GM10248 (cell line): Measurements from ENCODE around the gene BEND6.

Experiments used
- CTCF ChIA-PET: fragments of 300-600 bp; sonication (Branson Sonifier 250); formaldehyde crosslinking; extraction: SDS; loops from one replicate; lab custom pipeline; 2021; ENCODE audit warnings: antibody characterized with exemption; lab: Yijun Ruan, JAX
- POLR2A ChIA-PET: fragments of 350-650 bp; sonication (Branson Sonifier 250); formaldehyde crosslinking; extraction: SDS; loops from one replicate; lab custom pipeline; 2020; ENCODE audit warnings: antibody characterized with exemption; lab: Yijun Ruan, JAX
- DNase-seq: peaks from one replicate; pipeline ENCODE4 v3.0.0; 2012; ENCODE audit errors: extremely low spot score
- CTCF ChIP-seq: IDR thresholded peaks from 2 replicates; pipeline ENCODE4 v1.5.1; 2012; ENCODE audit warnings: mild to moderate bottlenecking, low read depth; ENCODE audit errors: extremely low read depth, missing control alignments, control extremely low read depth

BEND6 gene

DNA sequence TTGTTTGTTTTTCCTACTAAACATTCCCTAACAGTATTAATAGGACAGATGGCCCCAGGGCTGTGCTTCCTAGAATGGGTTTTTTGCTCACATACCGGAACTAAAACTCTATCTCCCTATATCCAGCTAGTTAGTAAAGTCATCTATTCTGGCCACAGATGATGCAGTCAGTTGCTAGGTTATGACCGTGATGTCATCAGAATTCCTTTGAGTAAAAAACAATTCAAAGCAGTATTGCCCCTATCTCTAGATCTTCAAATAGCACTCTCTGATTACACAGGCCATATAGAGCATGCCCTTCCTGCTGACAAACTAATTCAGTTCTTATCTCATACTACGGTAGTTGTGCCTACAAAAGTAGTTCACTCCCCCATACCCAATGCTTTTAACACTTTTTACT lies 117.2 kb downstream of the BEND6 start:
- no peak for TF ChIP-seq CTCF
- DNase-seq = no peak
- ChIA-PET CTCF (interaction anchor here (0.9 to 1.8 kb wide), 4 partner anchors 7 to 21 kb away, joined by 4 to 6 read pairs (median 4); no protein-coding TSS in a partner anchor), POLR2A (no interaction called here)

DNA sequence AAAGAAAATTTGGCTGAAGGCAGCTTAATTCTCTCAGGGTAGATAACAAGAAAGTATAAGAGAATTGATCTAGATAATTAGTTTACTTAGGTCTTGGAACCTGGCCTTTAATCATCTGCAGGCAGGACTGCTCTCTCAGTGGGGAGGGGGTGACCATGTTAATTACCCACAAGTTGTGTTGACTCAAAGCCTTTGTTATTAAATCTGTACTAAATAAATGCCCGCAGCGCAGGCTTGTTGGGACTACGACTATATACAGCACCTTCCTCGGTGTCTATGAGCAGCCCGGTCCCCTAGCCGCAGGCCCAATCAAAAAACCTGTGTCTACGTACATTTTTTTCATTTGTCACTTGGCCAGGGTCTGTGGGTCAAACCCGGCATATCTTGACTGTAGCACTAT lies 119.5 kb downstream of the BEND6 start:
- CTCF ChIA-PET = no interaction called here
- TF ChIP-seq CTCF = no peak
- no peak for DNase-seq
- POLR2A ChIA-PET = no interaction called here

DNA sequence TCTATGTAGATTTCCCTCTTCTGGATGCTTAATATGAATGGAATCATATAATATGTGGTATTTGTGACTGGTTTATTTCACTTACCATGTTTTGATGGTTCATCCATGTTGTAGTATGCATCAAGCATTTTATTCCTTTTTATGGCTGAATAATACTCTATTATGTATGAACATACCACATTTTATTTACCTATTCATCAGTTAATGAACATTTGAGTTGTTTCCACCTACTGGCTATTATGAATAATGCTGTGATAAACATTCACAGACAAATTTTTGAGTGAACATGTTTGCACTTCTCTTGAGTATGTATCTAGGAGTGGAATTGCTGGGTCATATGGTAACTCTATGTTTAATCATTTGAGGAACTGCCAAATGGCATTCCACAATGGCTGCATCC lies 120.2 kb downstream of the BEND6 start:
- DNase-seq = no peak
- CTCF ChIA-PET = interaction anchor here (1.0 kb wide), 1 partner anchor 15 kb away, joined by 3 read pairs; no protein-coding TSS in a partner anchor
- no peak for TF ChIP-seq CTCF
- POLR2A ChIA-PET = no interaction called here
